ENCODE data around the gene DNAJC16. TPM values are rescaled to one million over a fixed set of nuclear protein-coding genes. Genes with fewer than 3 reads are reported as not detected.

Gene DNAJC16
- polyA plus RNA-seq, 1 donor, result 15.1 TPM

- no peak for DNase-seq (ENCODE audit: low read depth)
These were observed 12.1 kb downstream of the DNAJC16 start for GRCh38 chr1:15538771-15539170.

- no peak for DNase-seq (ENCODE audit: low read depth)
These were observed 13.5 kb downstream of the DNAJC16 start for GRCh38 chr1:15540186-15540585.

GRCh38 chr1:15541231-15541792 lies 14.7 kb downstream of the DNAJC16 start:
- DNase-seq (ENCODE audit: low read depth), result no peak

DNA sequence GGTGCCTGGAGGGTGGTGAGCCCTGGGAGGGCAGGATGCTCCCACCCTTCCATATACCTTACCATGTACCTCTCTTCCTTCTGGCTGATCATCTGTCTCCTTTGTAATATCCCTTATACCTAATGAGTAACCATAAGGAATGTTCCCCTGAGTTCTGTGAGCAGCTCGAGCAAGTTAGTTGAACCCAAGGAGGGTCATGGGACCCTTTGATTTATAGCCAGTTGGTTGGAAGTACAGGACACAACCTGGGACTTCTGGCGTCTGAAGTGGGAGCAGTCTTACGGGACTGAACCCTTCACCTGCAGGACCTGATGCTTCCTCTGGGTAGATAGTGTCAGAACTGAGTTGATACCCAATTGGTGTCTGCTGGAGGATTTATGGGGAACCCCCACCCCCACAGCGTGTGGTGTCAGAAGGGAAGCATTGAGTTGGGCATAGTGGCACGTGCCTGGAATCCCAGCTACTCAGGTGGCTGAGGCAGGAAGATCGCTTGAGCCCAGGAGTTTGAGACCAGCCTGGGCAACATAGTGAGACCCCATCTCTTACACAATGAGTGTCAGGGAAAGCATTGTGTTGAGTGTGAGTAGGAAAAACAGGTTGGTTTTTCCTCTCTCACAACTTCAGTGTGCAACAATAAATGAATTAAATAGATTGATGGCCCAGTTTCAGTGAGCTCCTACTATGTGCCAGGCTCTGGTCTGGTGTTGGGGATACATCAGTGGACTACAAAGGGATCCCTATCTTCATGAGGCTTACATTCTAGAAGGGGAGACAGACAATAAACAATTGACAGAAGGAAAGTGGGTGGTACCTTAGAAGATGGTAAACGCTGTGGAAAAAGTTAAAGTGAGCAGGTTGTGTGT lies 16.0 kb downstream of the DNAJC16 start:
- DNase-seq (ENCODE audit: low read depth), result no peak

- no peak for DNase-seq (ENCODE audit: low read depth)
These were observed 16.6 kb downstream of the DNAJC16 start for GRCh38 chr1:15543251-15543588.

- DNase-seq (ENCODE audit: low read depth), result no peak
These were observed 17.2 kb downstream of the DNAJC16 start for GRCh38 chr1:15543589-15544568.

- no peak for DNase-seq (ENCODE audit: low read depth)
These were observed 20.0 kb downstream of the DNAJC16 start for GRCh38 chr1:15546641-15547040.

- DNase-seq (ENCODE audit: low read depth), result no peak
These were observed 23.9 kb downstream of the DNAJC16 start for GRCh38 chr1:15550573-15550972.

DNA sequence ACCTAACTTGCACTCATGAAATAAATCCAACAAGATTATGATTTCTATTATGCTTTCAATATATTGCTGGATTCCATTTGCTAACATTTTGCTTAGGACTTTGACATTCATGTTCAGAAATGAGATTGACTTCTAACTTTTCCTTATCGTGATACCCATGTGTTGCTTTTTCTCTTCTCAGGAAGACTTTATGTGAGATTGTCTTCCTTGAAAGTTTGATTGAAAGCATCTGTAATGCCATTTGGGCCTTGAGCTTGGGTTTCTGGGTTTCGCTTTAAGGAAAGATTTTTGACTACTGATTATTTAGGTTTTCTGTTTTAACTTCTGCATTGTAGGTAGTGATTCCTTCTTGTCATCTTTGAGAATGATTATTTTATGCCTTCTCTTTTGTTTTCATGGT lies 30.4 kb downstream of the DNAJC16 start:
- DNase-seq (ENCODE audit: low read depth), result no peak

GRCh38 chr1:15557594-15557993 lies 30.9 kb downstream of the DNAJC16 start:
- no peak for DNase-seq (ENCODE audit: low read depth)

DNA sequence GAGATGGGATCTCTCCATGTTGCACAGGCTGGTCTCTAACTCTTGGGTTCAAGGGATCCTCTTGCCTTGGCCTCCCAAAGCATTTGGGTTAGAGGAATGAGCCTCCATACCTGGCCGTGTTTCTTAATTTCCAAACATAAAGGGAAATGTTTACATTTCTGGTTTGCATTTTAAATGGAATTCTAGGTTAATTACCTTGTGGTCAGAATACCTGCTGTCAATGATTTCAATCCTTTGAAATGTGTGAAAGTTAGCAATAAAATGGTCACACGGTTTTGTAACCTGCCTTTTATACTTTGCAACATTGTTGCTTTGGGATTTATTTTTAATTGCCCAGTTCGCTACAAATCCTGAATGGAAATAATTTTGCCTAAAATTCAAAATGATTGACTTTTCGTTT lies 31.9 kb downstream of the DNAJC16 start:
- DNase-seq (ENCODE audit: low read depth), result no peak

GRCh38 chr1:15559189-15559810 lies 32.7 kb downstream of the DNAJC16 start:
- DNase-seq (ENCODE audit: low read depth), result no peak

DNA sequence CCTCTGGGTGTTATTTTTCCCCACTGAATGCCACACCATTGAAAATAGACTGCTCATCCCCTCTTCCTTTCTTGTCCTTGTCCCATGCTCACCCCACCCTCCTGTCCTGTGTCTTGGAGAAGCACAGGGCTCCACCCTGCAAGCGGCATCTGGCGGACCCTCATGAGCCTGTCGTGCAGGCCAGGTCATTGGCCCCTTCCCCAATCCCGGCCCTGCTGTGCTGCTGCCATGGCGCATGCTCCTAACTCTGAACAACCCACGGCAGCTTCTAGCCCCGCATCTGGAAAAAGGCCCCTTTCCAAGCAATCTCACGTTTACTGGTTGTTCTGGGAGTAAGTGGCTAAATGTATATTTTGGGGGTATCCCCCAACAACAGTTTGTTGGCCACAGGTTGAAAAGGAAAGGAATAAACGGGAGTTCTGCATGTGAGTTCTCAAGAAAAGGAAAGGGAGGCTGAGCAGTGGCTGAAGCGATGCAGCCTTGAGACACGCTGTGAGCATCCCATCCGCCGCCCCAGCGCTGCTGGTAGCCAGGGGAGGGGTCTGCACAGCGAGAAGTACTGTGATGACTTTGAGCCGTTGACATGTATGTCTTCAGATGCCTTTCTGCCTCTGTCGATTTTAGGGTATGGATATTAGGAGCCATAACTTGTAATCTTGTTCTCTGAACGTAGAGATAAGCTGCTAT lies 41.9 kb downstream of the DNAJC16 start:
- DNase-seq (ENCODE audit: low read depth), result no peak

- no peak for DNase-seq (ENCODE audit: low read depth)
These were observed 44.2 kb downstream of the DNAJC16 start for GRCh38 chr1:15570861-15571260.

DNA sequence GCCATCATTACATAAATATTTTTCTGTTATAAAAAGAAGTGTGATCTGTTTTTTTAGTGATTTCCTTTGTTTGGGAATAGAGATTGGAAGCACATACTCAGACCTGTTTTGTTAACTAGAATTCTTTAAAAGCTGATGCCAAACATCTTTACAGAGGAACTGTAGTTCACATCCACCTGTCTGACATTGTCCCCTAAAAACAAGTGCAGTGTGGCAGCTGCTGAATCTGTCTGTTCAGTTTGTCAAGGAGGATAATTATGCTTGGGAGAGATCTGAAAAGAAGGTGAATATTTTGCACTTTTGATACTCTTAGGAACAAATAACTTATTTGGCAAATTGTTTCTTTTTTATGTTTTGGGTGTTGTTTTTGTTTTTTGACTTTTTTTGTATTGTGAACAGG lies 44.6 kb downstream of the DNAJC16 start:
- no peak for DNase-seq (ENCODE audit: low read depth)

- no peak for DNase-seq (ENCODE audit: low read depth)
These were observed 46.8 kb downstream of the DNAJC16 start for GRCh38 chr1:15573477-15573876.

DNA sequence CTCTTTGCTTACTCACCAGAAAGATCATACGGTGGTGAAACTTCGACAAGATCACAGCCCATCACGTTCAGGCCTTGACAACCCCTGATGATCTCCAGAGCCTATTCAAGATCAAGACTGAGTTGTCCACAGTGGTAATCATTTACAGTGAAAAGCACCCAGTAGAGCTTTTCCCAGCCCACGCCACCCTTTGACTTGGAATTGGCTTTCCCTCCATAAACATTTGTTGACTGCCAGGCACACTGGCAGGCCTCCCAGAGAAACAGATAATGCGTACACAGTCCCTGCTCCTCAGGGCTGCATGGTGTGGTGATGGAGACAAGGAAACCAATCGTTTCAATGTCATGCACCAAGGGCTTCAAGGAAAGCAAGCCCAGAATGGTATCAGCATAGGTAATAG lies 48.1 kb downstream of the DNAJC16 start:
- no peak for DNase-seq (ENCODE audit: low read depth)

GRCh38 chr1:15575549-15576150 lies 49.0 kb downstream of the DNAJC16 start:
- no peak for DNase-seq (ENCODE audit: low read depth)

DNA sequence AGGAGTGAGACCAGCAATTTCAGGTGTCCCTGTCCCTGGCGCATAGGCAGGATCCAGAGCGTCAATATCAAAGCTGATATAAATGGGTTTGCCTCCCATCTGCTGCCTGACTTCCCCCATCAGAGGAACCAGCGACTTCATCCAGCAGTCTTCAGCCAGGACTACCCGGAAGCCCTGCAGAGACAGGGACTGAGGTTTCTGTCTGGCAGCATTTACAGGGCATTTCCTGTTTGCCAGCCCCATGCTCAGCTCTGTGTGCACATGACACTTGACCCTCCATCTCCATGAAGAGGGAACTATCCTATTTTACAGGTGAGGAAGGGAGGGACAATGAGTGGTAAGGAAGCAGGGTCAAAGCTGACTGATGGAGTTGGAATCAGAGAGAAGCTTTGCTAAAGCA lies 51.0 kb downstream of the DNAJC16 start:
- DNase-seq (ENCODE audit: low read depth), result no peak

- DNase-seq (ENCODE audit: low read depth), result no peak
These were observed 52.5 kb downstream of the DNAJC16 start for GRCh38 chr1:15578921-15579682.
